ENCODE data around the gene PDE6A. TPM values are rescaled to one million over a fixed set of nuclear protein-coding genes. Genes with fewer than 3 reads are reported as not detected.

PDE6A gene
- total and polyA plus RNA-seq, 4 donors, result 0.06 TPM; not detected in 3

GRCh38 chr5:149893403-149893931 lies 51.1 kb downstream of the PDE6A start:
- Histone ChIP-seq H3K27me3 (ENCODE audit: control insufficient read depth in 4 of 4, insufficient read depth in 4 of 4, low read length in 3 of 4) (no peaks in the 10 kb centered on the region), H3K4me1 (ENCODE audit: control insufficient read depth in 4 of 4, insufficient read depth in 4 of 4, low read length in 3 of 4) (no peaks in the 10 kb centered on the region), H3K9me3 (ENCODE audit: control insufficient read depth in 4 of 4, low read length in 3 of 4) (no peaks in the 10 kb centered on the region), H3K4me3 (ENCODE audit: low read depth in 1 of 3, low read length in 3 of 3) (no peak overlapping the region), H3K27ac (ENCODE audit: low read depth in 1 of 2, low read length in 2 of 2) (no peak overlapping the region), H3K36me3 (ENCODE audit: control insufficient read depth in 4 of 4, insufficient read depth in 3 of 4, low read depth in 1 of 4, low read length in 3 of 4) (no peaks in the 10 kb centered on the region), H3K9ac (ENCODE audit: low read depth in 1 of 2, low read length in 2 of 2) (no peak overlapping the region)
- no peak for DNase-seq (ENCODE audit: low spot score)
- TF ChIP-seq HNF4A (conservative IDR thresholded peaks at IDR 0.05), result no peak
- no peak for TF ChIP-seq RXRA (IDR thresholded peaks at IDR 0.05)
- no peak for TF ChIP-seq TAF1 (conservative IDR thresholded peaks at IDR 0.05)
- TF ChIP-seq RAD21 (IDR thresholded peaks at IDR 0.05), result no peak
- no peak for TF ChIP-seq HNF4G (IDR thresholded peaks at IDR 0.05)
- no peak for TF ChIP-seq FOXA2 (IDR thresholded peaks at IDR 0.05)
- no peak for TF ChIP-seq YY1 (IDR thresholded peaks at IDR 0.05)
- TF ChIP-seq EGR1 (IDR thresholded peaks at IDR 0.05; ENCODE audit: low read depth in 2 of 2), result no peak
- no peak for TF ChIP-seq GABPA (IDR thresholded peaks at IDR 0.05 in 1 of 2, conservative IDR thresholded peaks at IDR 0.05 in 1 of 2)
- no peak for TF ChIP-seq JUND (IDR thresholded peaks at IDR 0.05)
- TF ChIP-seq SP1 (IDR thresholded peaks at IDR 0.05), result no peak
- TF ChIP-seq NR2F2 (IDR thresholded peaks at IDR 0.05), result no peak
- no peak for TF ChIP-seq MAX (IDR thresholded peaks at IDR 0.05)
- TF ChIP-seq CTCF (IDR thresholded peaks at IDR 0.05; ENCODE audit: low read depth, low read length, missing input control), result no peak
- TF ChIP-seq REST (IDR thresholded peaks at IDR 0.05), result no peak
- TF ChIP-seq ATF3 (IDR thresholded peaks at IDR 0.05), result no peak
- WGBS, result 90% methylated on average over 1 of the region's 1 CpG

- H3K27me3 ChIP-seq (ENCODE audit: control insufficient read depth in 4 of 4, insufficient read depth in 4 of 4, low read length in 3 of 4), result no peaks in the 10 kb centered on the region
- DNase-seq (ENCODE audit: low spot score), result no peak
- no peak overlapping the region for H3K4me3 ChIP-seq (ENCODE audit: low read depth in 1 of 3, low read length in 3 of 3)
- H3K36me3 ChIP-seq (ENCODE audit: control insufficient read depth in 4 of 4, insufficient read depth in 3 of 4, low read depth in 1 of 4, low read length in 3 of 4), result no peaks in the 10 kb centered on the region
- 84% methylated on average over 5 of the region's 5 CpGs for WGBS
- no peaks in the 10 kb centered on the region for H3K4me1 ChIP-seq (ENCODE audit: control insufficient read depth in 4 of 4, insufficient read depth in 4 of 4, low read length in 3 of 4)
- no peak overlapping the region for H3K9ac ChIP-seq (ENCODE audit: low read depth in 1 of 2, low read length in 2 of 2)
- no peak overlapping the region for H3K27ac ChIP-seq (ENCODE audit: low read depth in 1 of 2, low read length in 2 of 2)
- no peaks in the 10 kb centered on the region for H3K9me3 ChIP-seq (ENCODE audit: control insufficient read depth in 4 of 4, low read length in 3 of 4)
- TF ChIP-seq FOXA1 (IDR thresholded peaks at IDR 0.05) (no peak), MAX (IDR thresholded peaks at IDR 0.05) (no peak), TAF1 (conservative IDR thresholded peaks at IDR 0.05) (no peak), ZBTB33 (IDR thresholded peaks at IDR 0.05) (no peak), JUND (IDR thresholded peaks at IDR 0.05) (no peak), REST (IDR thresholded peaks at IDR 0.05) (no peak), CTCF (IDR thresholded peaks at IDR 0.05; ENCODE audit: low read depth, low read length, missing input control) (no peak), GABPA (IDR thresholded peaks at IDR 0.05 in 1 of 2, conservative IDR thresholded peaks at IDR 0.05 in 1 of 2) (no peak), NR2F2 (IDR thresholded peaks at IDR 0.05) (no peak), HNF4A (conservative IDR thresholded peaks at IDR 0.05) (no peak)
Measured at GRCh38 chr5:149892594-149892993, 52.0 kb downstream of the PDE6A start.

Measured in liver (tissue), 9 donors.